HG03159 (cell line): ENCODE measurements around the gene DACH1.

Experiments used
- ATAC-seq: cut with Tn5 transposase; IDR thresholded peaks from one replicate; pipeline ENCODE4 v1.9.1; 2021; ENCODE audit warnings: mild to moderate bottlenecking, moderate library complexity; ENCODE audit not compliant: unreplicated experiment

The DACH1 gene

DNA sequence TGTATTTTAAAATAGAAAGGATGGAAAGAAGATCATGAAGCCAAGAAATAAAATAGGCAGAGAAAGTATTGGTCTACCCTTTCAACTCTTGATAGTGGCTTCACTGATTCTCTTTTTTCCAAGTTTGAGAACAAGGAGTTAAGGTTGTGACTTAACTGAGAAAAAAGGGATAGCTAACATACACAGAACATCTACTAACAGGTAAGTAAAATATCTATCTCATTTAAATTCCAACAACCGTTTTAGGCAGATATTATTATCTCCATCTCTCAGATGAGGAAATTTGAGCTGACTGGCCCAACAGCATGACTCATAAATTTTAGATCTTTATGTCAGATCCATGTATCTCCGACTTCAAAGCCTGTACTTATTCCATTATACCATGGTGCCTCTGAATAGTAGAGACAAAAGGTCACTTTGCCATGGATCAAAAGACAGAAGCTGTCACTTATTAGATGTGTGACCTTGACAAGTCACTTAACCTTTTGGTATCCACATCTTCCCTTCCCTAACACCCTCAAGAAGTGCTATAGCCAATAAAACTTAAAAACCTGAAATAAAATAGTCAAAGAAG lies 152.1 kb downstream of the DACH1 start:
- no peak for ATAC-seq

DNA sequence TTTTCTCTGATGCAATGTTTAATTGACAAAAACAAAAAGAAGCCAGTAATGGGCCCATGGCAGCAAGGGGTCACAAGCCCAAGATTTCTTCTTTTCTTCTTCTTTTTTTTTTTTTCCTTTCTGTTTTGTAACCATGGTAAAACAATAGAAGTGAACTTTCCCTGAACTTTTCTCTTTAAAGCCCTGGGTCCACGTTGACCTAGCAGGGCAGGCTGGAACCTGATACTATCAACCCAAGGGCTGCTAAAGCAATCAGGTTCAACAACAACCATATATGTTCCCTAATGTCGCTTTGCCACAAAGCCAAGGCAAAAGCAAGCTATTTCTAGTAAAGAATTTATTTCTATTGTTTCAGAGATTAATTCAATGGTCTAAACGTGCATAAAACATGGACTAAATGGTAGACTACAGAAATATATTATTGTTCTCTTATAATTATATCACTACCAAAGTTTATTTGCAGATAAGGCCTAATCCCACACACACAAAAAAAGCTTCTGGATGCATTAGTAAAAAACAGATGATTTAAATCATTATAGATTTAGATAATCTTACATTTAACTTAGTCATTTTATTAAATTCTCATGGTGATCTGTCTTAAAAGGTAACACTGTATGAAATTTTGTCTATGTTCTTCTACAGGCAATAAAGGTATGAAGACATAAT lies 153.9 kb downstream of the DACH1 start:
- no peak for ATAC-seq

DNA sequence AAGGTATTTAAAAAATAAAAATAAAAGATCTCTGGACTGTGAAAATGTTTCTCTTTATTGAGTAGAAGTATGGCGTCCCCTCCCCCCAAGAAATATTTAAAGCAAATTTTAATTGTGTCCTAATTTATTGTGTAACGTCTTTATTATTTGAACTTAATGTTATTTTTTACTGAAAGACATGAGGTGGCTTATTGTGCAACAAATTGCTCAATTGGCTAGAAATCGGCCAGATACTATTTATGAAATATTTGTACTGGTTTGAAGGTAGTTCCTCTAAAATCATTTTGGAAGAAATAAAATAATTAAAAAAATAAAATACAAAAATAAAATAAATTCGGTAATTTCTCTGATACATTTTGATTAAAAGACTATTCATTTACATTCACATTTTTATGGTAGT lies 162.3 kb downstream of the DACH1 start:
- ATAC-seq: no peak

DNA sequence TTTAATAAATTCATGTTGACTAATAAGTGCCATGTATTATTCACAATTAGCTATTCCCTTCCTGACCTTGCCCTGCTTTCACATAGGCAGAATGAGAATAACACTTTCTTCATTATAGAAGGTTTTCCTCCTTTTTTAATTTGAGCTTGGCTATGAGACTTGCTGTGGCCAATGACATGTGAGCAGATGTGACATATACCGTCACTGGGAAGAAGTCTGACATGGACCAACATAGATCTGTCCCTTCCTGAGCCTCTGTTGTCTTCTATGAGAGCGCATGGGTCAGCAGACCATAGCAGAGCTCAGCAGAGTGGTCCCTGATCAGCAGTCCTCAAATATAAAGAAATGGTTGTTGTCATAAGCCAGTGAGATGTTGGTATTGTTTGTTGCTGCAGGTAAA lies 163.9 kb downstream of the DACH1 start:
- no peak for ATAC-seq

DNA sequence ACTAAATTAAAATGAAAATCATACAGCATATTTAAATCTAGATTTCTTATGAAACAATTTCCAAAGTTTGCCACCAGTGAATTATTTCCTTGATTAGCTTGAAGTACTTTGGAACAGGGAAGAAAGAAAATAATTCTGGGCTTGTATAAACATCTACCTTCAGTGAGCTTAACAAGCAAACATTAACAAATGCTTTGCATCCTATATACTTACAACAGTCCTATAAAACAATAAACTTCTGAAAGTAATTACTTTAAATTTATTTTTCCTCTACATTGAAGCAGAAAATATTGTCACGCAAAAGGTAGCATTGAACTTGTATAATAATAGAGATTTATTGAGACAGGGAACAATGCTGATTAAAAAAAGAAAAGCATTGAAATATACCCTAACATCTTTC lies 164.8 kb downstream of the DACH1 start:
- no peak for ATAC-seq

DNA sequence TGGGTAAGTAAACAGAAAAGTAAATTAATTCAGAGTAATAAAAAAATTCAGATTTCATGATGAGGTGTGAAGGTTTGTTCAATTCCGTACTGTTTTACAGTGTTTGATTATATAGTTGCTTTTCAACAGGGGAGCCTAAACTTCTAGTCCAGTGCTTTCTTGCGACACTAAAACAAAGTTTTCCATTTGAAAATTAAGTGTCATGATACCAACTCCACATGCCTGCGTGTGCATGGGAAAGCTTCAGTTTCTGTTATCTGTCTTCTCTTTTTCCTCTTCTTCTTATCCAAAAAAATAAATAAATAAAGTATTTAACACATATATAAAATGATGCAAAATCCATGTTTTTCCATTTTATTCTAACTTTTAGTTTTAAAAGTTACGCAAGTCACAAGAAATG lies 165.3 kb downstream of the DACH1 start:
- no peak for ATAC-seq

DNA sequence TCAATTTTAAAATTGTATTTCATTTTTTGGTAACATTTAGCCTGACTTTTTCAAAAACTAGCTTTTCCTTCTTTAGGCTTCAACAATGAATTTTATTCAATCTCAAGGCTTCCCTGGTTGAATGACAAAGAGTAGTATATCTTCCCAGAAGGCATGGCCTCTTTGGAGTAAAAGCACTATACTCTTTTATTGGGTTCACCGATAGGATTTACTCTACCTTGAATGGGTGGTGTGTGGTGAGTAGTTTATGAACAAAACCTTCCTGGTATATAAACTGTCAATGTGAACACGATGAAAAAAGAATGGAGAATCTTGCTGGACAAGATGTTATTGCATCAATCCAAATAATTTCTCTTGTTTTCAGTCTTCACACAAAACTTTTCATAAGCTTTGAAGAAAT lies 167.7 kb downstream of the DACH1 start:
- no peak for ATAC-seq

DNA sequence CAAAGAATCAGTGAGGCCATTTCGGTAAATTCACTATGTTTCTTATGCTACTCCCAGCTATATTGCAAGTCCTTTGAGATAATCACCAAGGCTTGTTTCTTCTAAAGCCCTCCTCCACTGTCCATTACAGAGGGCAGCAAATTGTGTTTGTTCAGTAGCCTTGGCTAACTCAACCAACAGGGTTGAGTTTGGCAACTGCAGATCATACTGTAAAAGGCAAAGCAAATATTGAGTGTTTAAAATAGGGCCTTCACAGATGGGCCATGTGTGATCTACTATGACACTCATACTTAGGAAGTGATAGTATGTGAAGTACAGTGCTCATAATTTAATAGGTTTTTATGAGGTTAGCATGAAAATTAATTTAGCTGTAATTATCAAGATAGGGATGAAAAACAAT lies 171.3 kb downstream of the DACH1 start:
- ATAC-seq: no peak

DNA sequence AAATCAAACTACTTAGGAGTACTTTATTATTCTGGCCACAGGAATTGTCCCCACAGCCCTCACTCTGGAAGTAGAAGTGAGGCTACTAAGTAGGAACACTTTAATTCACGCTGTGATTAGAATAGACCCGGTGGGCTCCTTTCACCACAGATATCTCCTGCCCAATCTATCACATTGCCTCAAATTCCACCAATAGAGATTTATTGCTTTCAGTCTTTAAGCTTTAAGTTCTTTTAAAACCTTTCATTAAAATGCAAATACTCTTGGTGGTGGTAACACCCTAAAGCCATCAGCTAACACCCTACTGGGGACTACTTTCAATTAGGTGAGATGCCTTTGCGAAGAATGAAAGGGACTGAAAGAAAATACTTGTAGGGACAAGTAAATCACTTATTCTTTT lies 181.9 kb downstream of the DACH1 start:
- no peak for ATAC-seq

DNA sequence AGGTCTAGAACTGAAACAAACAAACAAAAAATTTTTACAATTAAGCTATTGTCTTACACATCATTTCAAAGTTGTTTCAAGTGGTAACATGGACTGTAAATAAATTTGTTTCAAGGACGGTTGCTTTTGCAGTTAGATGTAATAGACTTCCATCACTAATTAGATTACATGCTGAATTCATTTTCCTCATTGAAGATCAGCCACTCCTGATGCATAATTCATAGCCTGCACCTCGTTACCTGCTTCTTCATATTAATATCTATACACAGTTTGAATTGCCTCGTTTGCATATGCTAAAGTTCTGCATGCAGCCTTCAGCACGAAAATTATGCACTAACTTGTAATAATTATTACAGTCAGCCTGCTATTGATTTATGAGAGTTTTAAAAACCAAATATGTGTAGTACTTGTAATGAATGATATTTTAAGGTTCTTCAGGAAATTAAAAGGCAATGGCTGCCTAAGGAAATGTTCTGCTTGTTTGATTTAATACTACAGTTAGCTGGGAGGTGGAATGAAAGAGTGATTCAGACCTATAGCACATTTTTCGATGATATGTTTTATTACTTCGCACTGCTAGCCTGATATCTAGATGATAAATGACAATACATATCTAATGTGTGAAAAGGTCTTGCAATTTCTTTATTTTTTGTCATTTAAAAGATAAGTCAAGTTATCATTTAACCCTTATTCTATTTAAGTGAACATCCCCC lies 184.9 kb downstream of the DACH1 start:
- no peak for ATAC-seq

DNA sequence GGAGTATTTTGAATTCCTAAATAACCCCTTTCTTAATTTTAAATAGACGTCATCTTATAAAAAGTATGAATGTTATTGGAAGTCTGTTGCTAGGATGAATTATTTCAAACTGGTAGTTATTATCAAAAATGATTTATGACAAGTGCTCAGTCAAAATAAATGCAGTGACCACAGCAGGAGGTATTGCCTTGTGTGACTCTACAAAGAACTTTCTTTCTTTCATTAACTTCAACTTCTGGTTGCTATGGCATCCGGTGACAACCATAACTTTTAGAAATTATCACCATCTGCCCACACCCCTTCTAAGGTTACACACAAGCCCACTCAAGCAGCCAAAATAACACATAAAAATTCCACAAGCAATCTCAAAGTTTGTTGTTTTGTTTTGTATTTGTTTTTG lies 189.9 kb downstream of the DACH1 start:
- no peak for ATAC-seq

DNA sequence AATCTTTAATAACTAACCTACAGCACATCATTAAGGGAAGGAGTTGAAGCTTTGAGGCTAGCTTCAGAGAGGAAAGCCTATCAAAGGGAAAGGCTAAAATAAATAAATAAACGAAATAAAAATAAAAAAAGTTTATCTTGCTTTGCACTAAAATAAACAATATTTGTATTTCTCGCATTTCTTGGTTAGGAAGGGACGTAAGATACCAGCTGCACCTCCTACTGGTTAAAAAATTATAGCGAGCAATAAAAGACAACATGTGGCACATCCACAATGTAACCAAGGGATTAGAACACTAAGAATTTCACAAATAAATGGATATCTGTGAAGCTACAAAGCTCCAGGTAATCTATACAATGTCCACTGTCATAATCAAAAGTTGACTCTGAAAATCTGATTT lies 194.5 kb downstream of the DACH1 start:
- no peak for ATAC-seq

DNA sequence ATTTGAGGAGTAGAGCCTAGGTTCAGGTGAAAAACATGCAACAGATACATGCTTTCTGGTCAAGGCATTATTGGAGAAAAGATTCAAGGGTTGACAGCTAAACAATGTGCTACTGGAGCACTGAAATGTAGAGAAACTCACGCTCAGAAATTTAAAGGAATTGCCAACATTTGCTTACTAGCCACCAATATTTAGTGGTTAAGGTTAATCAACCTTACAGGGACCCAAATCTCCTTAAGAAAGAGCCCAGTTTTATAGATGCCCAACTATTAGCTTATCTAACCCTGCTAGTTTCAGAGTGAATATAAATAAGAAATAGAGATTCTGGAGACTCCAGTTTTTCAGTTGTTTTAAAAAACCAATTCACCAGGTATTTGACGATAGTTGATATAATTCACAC lies 203.6 kb downstream of the DACH1 start:
- ATAC-seq: no peak

DNA sequence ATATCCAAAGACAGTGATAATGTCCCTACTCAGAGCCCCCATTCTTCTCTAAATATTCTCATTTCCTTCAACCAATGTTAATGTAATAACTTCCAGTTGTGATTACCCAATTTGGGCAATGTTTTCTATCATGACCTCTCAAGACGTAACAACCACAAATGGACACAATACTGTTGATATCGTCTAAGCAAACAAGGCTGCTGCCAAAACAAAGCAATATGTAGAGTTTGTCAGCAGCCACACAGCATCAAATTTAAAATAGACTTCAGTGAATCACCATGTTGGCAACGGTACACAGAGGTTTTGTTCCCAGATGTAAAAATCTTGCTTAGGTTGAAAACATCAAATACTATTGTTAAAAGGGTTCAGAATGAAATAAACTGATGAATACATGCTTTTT lies 205.1 kb downstream of the DACH1 start:
- ATAC-seq: no peak

DNA sequence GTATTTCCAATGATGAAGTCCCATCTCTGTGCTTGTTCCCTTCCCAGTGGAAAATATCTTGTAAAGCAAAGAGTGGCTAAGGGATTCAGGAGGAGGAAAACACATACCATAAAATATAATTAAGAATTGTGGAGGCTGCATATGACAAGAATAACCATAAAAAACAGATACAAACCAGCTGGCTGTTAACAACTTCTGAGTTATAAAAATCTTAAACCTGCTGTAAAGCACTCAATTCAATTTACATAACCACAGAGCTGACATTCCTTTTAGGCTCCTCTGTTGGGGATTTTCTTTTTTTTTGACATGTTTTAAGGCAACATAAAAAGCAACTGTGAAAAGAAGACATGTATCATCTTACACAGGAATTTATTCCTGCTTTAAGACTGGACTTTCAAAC lies 207.6 kb downstream of the DACH1 start:
- ATAC-seq: no peak

DNA sequence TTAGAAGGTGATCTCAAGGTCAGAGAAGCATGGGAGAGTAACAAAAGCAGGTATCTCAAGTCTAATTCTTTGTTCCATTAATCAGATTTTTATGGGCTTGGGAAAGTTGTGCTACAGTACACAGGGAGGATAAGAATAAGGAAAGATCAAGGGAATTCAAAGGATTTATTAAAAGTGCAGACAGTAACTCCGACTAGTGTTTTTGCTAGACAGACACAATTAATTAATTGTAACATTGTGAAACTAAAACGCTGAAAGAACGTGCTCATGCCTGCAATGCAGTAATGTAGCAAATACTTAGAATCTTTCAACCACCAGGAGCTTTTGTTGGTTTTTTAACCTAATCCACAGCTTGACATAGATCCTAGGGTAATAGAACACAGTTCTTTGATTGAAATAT lies 221.5 kb downstream of the DACH1 start:
- no peak for ATAC-seq

DNA sequence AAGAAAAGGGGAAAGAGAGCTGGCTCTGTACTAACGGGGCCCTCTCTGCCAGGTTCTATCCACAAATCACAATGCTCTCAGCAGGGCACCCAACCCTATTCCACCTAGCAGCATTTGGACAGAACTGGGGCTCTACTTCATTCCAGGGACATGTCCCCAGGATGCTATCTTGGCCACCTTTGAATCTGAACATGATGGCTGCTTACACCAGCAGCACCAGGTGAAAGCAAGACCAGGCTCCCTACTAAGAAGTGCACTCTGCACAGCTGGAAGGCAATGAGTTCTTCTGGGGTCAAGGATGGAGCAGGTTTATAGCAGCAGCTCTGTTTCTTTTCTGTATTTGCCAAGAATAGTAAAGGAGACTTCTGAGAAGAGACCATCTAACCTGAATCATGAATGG lies 222.4 kb downstream of the DACH1 start:
- no peak for ATAC-seq

DNA sequence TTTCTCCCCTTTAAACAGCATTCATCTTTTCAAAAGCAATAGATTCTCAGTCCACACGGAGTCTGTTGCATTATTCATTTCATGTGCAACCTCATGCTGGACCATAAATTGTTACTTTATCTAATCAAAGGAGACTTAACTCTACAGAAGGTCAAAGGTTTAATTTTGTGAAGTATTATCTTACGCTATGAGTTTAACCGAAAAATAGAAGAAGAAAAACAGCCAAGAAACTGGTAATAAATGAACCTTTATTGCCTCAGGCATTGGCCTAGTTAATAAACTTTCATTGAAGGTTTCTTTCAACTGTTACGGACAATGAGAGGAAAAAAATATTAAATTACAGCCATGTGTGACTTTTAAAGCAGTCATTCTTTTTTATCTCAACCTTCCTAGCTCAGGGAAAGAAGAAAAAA lies 223.6 kb downstream of the DACH1 start:
- no peak for ATAC-seq

DNA sequence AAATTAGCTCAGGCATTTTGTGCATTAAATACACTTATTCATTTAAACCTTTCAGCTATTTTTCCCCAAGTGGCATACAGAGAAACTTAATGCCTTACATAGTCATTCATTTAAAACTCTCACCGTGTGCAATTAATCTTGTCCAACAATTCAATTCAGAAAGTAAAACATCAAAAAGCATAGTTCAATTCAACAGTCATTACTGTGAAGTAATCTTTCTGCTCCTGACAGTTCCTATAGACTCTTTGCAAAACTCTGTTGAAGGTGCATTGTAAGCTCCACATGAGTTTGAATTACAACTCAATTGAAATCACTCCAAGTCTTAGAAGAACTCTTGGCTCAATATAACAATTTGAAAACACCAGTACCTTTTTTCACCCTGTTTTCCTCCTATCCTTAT lies 228.3 kb downstream of the DACH1 start:
- ATAC-seq: no peak

DNA sequence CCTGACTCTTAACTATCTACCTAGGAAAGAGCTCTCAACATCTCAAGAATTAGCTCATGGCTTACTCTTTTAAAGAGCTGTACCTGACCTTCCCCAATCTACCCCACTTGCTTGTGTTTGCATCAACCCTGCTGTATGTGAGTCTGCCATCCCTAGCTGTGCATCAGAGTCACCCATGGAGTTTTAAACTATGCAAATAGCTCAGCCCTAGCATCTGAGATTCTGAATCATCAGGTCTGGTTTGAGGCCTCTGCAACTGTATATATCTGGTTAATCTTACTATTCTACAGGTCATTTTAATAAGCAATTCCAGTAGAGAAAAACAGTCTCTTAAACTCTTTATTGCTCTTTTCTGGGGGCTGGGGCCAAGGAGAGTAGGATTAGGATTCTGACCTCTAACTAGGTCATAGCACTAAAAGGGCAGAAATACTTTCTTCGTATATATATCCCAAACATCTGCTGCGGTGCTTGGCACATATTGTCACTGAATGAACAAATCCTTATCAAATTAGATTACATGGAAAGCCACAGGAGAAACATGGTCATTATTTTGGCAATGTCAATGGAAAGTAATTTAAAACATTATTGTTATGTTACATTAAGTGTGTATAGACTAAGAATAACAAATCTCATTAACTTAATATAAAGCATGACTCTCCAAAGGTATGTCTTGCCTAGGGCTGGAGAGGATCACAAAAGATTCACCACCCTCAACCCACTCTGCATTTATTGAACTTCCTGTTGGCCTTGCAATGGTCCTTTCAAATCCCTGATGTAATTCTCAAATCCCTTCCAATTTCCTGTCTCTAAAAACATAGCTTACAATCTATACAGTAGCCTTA lies 232.2 kb downstream of the DACH1 start:
- no peak for ATAC-seq

DNA sequence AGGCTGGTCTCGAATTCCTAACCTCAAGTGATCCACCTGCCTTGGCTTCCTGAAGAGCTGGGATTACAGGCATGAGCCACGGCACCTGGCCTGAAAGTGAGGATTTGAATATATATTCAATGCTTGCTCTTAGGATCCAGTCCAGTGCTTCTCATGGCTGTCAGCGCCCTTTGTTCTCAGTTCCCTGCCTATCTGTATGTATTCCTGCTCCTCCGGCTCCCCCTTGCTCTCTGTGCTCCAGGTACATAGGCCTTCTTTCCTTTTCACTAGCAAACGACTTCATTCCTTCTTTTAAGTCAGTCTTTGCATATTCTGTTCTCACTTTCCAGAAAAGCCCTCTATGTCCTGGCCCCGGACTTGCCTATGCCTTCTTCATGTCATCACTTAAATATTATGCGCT lies 232.8 kb downstream of the DACH1 start:
- ATAC-seq: no peak

DNA sequence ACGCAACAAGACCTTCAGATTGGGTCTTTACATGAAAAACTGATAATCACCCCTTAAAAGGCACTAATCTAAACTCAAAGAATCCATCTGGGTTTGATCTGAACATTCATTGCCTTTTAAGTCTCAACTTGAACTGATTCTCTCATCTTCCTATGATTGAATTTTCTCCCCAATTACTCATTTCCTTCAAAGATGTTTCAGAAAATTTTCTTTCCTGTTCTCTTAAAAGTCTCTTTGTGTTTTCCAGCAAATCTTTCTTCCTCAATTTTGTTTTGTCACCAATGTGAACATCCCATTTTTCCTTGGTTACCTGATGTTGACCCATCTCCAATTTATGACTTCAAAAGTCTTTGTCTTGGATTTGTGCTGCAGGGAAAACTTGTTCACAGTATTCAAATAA lies 234.3 kb downstream of the DACH1 start:
- ATAC-seq: no peak
